Hepatic stellate cell (primary cell): Measurements from ENCODE around the gene GALK1.

ENCODE experiments used
- DNase-seq: peaks from one replicate; pipeline ENCODE4 v3.0.0; 2011; ENCODE audit warnings: low spot score

Gene GALK1

DNA sequence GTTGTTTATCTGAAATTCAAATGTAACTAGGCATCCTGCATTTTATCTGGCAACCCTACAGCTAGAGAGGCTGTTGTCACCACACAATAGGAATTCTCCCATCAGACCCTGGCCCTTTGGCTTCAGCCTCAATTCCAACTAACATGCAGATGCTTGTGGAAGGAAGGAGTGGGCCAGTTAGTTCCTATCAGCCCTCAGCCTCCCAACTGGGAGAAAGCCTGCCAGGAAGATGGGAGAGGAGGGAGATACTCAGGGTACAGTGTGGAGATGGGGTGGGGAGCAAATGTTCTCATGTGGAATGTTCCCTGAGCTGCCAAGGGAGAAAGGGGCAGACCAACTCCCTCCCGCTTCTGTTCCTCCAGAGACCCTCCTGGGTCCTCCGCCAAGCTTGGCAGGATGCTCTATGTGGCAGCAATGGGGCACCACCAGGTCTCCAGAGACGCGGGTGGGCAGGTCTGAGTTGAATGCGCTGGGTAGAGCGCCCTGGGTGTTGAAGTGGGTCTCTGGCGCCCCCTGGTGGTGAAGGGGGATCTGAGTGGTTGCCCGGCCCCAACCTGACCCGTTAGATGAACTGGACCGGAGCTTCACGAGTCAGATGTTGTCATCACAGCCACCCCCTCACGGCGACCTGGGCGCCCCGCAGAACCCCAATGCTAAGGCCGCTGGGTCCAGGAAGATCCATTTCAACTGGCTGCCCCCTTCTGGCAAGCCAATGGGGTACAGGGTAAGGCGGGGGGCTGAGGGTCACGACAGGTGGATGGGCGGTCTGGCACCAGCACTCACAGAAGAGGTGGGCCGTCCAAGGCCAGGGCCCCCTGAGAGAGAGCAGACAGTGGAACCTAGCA lies 15.2 kb downstream of the GALK1 start:
- peak; percentile 94 for DNase-seq

DNA sequence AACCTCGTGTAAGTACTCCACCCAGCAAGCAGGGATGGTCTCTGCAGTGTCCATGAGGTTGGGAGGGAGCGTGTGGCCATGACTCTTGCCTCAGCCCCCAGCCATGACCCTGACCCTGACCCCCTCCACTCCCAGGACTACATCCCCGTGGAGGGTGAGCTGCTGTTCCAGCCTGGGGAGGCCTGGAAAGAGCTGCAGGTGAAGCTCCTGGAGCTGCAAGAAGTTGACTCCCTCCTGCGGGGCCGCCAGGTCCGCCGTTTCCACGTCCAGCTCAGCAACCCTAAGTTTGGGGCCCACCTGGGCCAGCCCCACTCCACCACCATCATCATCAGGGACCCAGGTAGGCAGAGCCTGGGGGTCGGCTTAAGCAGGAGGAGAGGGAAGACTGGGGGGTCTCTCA lies 16.3 kb downstream of the GALK1 start:
- DNase-seq: no peak

DNA sequence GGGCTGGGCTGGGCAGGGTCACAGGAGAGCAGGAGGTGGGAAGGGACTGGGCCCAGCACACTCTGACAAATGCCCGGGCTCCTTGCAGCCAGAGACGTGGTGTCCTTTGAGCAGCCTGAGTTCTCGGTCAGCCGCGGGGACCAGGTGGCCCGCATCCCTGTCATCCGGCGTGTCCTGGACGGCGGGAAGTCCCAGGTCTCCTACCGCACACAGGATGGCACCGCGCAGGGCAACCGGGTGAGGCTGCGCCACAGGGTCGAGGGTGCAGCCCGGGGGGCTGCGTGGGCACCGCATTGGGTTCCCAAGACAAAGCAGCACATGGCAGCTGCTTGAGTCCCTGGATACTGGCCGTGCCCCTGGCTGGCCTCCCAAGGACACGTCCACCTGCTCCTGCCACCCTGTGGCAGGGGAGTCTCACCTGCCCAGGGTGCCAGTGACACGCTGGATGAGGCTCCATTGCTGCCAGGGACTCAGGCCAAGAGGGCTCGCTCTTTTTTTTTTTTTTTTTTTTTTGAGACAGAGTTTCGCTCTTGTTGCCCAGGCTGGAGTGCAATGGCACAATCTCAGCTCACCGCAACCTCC lies 21.3 kb downstream of the GALK1 start:
- no peak for DNase-seq

DNA sequence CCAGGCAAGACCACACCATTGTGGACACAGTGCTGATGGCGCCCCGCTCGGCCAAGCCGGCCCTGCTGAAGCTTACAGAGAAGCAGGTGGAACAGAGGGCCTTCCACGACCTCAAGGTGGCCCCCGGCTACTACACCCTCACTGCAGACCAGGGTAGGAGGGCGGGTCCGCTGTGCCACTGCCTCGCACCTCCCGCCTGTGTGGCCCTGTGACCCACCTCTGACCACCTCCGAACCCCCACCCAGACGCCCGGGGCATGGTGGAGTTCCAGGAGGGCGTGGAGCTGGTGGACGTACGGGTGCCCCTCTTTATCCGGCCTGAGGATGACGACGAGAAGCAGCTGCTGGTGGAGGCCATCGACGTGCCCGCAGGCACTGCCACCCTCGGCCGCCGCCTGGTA lies 22.7 kb downstream of the GALK1 start:
- no peak for DNase-seq

DNA sequence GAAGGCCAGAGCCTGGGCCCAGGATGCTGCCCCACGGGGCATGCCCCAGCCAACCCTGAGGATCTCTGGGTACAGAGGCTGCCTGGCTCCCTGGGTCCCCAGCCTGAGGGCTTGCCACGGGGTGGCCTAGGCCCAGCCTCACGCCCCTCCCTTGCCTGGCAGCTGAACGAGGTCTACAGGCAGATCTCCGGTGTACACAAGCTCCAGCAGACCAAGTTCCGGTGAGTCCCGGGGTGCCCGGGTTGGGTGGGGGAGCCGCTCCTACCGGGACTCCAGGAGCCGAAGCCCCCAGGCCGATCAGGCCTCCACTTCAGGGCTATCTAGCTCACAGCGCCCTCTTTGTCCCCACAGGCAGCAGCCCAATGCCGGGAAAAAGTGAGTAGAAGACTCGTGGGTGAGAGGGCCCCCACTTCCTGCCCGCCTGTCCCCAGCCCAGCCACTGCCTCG lies 24.3 kb downstream of the GALK1 start:
- DNase-seq: no peak

DNA sequence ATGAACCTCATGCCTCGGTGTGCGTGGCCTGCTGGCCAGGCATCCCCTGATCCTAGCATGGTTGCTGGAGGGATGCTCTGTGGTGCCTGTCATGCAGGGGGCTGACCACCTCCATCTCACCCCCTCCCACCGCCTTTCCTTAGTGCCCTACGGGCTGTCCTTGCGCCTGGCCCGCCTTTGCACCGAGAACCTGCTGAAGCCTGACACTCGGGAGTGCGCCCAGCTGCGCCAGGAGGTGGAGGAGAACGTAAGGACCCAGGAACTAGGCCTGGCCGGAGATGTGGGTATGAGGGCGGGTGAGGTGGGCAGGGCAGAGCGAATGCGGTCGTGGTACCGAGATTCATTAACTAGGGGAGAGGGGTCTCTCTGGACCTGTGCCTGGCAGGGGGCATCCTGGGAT lies 24.8 kb downstream of the GALK1 start:
- no peak for DNase-seq

DNA sequence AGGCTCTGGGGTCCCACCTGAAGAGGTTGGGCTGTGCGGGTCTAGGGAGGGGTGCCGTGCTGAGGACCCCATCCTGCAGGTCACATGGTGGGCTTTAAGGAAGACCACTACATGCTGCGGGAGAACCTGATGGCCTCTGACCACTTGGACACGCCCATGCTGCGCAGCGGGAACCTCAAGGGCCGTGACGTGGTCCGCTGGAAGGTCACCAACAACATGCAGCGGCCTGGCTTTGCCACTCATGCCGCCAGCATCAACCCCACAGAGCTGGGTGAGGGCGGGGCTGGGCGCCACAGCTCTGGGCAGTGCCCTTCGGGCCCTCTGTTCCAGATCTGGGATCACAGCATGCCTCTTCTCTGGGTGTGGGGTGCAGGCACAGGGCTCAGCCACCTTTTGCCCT lies 25.2 kb downstream of the GALK1 start:
- DNase-seq: no peak

DNA sequence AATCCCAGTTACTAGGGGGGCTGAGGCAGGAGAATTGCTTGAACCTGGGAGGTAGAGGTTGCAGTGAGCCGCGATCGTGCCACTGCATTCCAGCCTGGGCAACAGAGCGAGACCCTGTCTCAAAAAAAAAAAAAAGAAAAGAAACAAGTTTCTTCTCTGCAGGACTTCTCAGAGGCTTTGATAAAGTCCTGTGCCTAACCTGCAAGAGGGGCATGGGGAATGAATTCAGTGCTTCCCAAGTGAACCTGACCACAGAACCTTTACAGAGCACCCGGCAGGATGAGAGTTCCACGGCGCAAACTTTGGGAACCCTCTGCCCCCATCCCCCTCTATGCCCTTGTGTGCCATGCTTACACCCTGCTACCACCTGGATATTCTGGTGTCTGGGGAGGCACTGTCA lies 25.8 kb downstream of the GALK1 start:
- DNase-seq: no peak

DNA sequence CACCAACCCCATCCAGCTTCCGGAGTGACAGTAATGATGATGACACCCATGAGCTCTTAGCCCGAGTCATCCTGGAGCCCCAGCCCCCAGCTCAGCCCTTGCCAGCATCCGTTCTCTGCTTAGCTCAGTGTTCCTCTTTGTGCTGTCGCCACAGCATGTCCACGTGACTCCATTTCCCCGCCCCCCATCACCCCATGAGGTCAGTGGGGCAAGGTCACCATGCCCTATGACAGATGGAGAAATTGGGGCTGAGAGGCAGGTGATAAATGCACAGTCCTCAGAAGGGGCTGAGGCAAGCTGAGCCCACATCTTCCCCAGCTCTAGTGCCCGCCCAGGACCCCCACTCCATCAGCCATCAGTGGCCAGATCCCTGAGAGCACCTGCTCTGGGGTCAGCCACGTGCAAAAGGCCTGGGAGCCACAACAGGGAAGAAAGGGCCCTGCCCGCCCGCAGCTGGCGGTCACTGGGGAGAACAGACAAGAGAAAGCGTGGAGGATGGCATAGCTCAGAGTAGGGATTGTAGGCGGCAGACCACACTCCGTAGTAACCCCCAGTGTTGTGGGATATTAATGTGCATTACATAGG lies 26.7 kb downstream of the GALK1 start:
- DNase-seq: peak; percentile 50

DNA sequence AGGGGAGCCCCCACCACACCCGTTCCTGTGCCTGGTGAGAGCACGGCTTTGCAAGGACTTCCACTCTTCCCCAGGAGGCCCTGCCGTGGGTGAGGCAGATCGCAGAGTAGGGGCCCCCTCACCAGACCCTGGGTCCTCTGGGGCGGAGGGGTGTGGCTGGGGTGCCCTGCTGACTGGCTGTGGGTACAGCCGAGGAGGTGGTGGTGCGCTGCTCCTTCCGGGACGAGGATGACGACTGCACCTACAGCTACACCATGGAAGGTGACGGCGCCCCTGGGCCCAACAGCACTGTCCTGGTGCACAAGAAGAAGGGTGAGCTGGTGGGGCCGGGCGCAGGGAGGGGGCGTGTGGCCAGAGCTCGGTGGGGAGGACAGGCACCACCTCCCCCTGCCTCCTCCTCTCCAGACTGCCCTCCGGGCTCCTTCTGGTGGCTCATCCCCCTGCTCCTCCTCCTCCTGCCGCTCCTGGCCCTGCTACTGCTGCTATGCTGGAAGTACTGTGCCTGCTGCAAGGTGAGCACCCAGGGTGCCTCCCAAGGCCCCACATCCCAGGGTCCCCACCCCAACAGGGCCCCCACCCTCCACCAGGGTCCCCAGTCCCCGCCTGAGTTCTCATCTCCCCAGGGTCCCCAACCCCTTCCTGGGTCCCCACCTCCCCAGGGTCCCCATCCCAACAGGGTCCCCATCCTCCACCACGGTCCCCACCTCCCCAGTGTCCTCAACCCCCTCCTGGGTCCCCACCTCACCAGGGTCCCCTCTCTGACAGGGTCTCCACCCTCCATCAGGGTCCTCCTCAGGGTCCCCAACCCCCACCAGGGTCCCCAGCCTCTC lies 27.6 kb downstream of the GALK1 start:
- no peak for DNase-seq

DNA sequence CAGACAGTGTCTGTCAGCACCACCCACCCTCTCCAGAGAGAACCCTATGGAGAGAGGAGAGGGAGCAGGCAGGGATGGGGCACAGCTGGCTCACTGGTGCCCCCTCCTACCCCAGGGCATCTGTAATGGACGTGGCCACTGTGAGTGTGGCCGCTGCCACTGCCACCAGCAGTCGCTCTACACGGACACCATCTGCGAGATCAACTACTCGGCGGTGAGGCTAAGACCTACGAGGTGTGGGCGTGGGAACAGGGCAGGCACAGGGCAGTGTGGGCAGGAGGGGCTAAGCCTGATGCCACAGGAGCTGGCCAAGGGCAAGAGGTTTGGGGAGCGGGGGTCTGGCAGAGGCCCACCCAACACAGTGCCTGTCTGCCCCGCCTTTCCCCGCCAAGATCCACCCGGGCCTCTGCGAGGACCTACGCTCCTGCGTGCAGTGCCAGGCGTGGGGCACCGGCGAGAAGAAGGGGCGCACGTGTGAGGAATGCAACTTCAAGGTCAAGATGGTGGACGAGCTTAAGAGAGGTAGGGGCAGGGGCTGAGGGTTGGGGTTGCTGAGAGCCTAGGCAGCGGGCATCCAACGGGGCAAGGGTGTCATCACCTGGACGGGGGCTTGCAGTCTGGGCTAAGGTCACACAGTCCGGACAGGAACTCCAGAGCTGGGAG lies 28.7 kb downstream of the GALK1 start:
- DNase-seq: no peak

DNA sequence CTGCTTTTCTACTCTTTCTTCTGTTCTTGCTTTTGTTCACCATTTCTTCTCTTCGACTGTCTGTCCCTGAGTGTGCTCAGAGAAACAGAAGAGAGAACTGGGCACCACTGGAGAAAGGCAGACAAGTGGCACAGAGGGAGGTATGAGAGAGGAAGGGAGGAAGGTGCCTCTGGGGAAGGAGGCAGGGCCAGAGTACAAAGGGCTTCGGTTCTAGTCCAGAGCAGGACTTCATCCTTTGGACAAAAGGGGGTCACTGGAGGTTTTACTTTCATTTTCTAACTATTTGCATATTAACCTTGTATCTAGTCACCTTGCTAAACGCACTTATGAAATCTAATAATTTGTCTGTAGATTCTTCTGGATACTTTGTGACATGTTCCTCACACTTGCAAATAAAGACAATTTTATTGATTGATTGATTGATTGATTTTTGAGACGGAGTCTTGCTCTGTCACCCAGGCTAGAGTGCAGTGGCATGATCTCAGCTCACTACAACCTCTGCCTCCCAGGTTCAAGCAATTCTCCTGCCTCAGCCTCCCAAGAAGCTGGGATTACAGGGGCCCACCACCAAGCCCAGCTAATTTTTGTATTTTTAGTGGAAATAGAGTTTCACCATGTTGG lies 30.2 kb downstream of the GALK1 start:
- DNase-seq: no peak

DNA sequence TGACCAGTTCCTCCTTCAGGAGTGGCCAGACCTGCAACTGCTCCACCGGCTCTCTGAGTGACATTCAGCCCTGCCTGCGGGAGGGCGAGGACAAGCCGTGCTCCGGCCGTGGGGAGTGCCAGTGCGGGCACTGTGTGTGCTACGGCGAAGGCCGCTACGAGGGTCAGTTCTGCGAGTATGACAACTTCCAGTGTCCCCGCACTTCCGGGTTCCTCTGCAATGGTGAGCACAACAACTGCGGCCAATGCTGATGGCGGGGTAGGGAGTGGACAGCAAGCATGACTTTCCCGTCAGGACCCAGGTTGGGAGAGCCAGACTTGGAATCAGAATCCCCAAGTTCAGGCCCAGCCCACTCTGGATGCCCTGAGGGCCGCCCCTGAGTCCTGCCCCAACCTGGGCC lies 31.5 kb downstream of the GALK1 start:
- DNase-seq: no peak

DNA sequence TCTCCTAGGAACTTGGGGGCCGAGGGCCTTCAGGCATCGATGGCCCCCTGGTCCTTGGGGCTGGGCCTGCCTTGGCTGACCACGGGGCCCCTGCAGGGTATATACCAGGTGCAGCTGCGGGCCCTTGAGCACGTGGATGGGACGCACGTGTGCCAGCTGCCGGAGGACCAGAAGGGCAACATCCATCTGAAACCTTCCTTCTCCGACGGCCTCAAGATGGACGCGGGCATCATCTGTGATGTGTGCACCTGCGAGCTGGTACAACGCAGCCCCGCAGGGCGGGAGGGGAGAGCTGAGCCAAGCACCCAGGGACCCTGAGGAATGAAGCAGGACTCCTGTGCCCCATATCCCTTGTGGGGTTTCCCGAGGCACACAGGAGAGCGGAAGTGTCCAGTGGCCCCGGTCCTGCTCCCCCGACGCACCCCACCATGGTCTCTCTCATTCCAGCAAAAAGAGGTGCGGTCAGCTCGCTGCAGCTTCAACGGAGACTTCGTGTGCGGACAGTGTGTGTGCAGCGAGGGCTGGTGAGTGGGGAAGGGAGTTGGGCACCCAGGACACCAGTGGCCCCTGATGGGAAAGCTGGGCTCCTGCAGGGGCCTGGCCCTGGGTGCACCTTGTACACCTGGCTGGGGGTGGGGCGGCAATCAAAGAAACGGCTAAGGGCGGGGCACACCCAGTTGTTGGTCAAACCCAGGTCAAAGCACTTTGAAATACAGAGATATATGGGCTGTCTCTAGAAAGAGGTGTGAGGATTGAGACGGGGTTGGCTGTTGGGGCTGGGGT lies 33.1 kb downstream of the GALK1 start:
- no peak for DNase-seq

DNA sequence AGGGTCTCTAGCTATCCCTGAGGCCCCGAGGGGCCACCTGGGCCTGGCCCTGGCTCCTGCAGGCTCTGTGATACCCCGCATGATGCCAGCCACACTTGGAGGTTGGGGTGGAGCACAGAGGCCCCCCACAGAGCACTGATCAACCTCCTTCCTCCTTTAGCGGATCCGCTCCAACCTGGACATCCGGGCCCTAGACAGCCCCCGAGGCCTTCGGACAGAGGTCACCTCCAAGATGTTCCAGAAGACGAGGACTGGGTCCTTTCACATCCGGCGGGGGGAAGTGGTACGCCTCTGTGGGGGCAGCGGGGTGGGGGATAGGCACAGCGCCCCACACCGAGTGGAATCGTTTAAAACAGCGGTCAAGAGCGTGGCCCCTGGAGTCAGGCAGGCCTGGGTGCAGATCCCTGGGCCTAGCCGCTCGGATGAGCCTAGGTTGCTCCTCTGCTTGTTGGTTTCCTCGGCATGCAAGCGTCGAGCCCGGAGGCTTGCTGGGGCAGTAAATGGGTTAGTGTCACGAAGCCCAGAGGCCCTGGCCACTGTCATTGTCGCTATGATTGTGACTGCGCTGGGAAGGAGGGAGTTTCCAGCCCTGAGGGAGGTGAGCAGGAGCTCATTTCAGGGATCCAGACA lies 33.8 kb downstream of the GALK1 start:
- no peak for DNase-seq

DNA sequence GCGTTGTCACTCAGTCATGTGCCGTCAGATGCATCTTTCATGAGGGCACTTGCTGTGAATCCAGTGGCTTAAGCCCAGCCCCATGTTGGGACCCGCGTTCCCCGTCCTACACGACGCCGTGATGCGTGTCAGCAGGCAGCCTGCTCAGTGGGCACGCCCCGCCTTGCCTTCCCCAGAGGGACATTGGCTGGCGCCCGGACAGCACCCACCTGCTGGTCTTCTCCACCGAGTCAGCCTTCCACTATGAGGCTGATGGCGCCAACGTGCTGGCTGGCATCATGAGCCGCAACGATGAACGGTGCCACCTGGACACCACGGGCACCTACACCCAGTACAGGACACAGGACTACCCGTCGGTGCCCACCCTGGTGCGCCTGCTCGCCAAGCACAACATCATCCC lies 34.9 kb downstream of the GALK1 start:
- DNase-seq: no peak

DNA sequence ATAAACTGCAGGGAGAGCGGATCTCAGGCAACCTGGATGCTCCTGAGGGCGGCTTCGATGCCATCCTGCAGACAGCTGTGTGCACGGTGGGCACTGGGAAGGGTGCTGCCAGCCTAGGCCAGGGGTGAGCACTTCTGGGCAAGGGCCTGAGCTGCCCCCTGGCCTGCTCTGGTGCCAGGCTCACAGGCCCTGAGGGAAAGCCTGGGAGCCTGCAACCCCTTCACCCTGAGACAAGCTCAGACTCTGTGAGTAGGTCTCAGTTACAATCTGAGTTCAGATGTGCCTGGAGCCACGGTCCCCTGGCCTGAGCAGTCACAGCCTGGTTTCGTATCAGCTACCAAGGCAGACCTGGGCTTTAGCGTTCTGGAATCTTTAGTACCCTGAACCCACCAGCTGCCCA lies 35.6 kb downstream of the GALK1 start:
- DNase-seq: no peak

DNA sequence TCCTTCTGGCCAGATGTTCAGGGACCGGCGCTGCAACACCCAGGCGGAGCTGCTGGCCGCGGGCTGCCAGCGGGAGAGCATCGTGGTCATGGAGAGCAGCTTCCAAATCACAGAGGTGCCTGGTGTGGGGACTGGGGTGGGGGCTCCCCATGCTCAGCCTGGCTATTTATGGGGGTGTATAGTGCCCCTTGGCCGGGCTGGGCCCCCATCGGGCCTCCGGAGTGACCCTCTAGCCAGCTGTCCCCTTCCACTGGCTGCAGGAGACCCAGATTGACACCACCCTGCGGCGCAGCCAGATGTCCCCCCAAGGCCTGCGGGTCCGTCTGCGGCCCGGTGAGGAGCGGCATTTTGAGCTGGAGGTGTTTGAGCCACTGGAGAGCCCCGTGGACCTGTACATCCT lies 37.6 kb downstream of the GALK1 start:
- DNase-seq: no peak

DNA sequence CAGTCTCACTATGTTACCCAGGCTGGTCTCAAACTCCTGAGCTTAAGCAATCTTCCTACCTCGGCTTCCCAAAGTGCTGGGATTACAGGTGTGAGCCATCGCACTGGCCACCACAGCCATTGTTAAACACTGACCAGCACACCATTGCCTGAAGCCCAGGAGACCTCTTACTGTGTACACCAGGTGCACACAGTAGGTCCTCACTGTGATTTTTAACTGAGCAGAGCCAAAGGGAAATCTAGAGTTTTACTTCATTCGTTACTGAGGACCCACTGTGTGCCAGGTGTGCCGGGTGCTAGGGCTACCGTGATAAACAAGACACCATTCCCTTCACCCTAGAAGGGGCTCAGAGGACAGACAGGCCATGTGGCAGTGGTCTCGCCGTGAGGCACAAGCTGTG lies 39.5 kb downstream of the GALK1 start:
- no peak for DNase-seq
